NCI-H1092 treated with DMSO at 0.1 percent for 48 hours (cell line): ENCODE results near the gene ABI3BP.

Experiments used
- DNase-seq: peaks from one replicate; lab custom pipeline; 2025; lab: John Stamatoyannopoulos, UW

Gene ABI3BP

GRCh38 chr3:100831629-100832028 lies 161.6 kb downstream of the ABI3BP start:
- no peak for DNase-seq

- no peak for DNase-seq
Observed at GRCh38 chr3:100830931-100831330, 162.3 kb downstream of the ABI3BP start.

GRCh38 chr3:100825574-100825973 lies 167.6 kb downstream of the ABI3BP start:
- DNase-seq, result no peak

- DNase-seq, result no peak
Observed at GRCh38 chr3:100815583-100815982, 177.6 kb downstream of the ABI3BP start.

GRCh38 chr3:100813828-100814227 lies 179.4 kb downstream of the ABI3BP start:
- no peak for DNase-seq

- DNase-seq, result no peak
Observed at GRCh38 chr3:100811779-100812507, 181.3 kb downstream of the ABI3BP start.

DNA sequence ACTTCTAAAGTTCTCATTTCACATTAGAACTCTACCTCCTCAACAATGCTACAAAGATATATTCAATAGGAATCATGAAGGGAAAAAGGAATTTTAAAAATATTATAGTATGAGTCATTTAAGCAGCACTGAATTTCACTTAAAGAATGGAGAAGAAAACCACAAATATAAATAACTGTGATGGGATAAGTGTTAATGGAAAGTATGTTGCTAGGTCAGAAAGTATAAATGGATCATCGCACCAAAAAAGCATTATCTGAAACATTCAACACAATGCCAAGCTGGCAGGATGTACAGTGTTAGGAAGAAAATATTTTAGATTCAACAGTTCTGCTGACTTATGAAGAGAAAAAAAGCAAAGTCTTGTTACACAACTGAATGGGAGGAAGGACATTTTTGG lies 182.6 kb downstream of the ABI3BP start:
- no peak for DNase-seq

GRCh38 chr3:100804631-100805030 lies 188.6 kb downstream of the ABI3BP start:
- no peak for DNase-seq

DNA sequence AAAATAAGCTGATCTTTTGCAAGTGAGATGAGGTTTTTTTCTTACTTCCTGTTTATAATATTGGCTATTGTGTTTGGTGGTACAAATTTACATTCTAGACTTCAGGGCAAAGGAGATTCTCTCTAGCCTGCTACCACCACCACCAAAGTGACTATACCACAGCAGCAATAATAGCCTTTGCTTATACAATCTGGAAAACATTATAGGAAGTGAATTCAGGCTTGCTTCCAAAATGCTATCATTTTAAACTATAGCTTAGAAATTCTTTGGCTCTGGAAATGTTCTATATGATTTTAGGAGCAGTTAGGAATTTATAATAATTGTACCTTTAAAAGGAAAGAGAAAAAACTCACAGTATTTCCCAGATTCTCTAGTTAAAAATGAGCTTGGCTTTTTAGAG lies 189.5 kb downstream of the ABI3BP start:
- no peak for DNase-seq

DNA sequence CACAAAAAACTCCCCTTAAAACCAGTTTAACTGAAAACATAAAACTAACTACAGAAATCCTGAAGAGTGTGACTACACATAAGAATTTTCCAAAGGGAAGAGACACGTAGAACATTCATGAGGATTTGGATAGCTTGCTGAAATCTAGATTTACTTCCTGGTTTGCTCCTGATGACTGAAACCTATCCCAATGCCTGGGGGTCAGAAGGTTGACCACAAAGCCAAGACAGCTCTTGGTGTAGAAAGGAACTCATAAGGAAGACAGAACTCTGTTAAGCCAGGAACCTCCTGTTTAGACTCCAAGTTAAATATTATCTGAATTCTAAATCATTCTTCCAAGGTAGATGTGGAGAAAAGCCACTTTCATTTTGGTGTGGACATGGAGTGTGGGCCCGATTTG lies 191.1 kb downstream of the ABI3BP start:
- DNase-seq, result no peak

GRCh38 chr3:100798012-100798411 lies 195.2 kb downstream of the ABI3BP start:
- DNase-seq, result no peak

GRCh38 chr3:100796556-100796955 lies 196.7 kb downstream of the ABI3BP start:
- no peak for DNase-seq

DNA sequence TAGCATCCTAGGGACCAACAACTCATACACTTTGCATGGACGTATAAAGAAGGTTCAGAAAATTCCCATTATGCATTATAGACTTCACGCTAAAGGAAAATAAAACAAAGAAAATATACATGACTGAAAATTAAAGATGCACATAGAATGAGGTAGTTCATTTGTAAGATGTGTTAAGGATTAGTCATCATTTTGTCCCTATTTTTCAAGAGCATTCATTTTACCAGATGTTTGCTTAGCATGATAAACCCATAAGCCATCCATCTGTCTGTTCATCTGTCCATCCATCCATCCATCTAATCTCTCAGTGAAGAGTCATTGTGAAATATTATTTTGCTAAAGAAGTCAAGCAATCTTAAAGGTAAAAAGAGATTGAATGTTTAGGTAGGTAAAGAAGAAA lies 203.6 kb downstream of the ABI3BP start:
- DNase-seq, result no peak

DNA sequence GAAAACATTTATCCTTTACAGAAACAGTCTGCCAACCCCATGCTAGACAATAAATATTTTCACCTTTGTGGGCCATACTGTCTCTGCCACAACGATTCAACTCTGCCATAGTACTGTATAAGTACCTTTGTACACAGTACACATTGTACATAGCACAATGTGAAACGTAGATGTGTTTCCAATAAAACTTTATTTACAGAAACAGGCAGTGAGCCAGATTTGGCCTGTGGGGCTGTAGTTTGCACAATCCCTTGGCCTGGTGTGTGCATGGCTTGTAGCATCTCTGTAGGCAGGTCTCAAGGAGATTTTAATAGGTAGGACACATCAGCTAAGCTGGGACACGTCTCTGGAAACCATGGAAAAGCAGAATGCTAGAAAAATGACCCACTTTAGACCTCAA lies 209.6 kb downstream of the ABI3BP start:
- no peak for DNase-seq

DNA sequence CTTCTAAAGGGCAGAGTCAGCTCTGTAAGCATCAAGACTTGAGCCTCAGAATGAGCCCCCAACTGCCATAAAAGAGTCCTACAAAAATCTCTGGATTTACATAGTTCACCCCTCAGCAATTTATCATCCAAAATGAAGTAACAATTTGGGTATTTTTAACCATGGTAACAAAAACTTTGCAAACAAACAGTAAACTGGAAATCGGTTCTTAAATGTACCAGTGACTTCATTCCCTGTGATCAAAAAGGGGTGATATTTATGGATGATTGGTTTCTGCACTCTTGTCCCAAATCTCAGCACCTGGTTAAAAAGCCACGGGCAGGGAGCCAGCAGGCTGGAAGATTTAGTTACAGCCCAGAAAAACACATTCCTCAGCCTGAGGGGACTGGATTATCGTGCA lies 210.3 kb downstream of the ABI3BP start:
- no peak for DNase-seq

- DNase-seq, result no peak
Observed at GRCh38 chr3:100782348-100782747, 210.9 kb downstream of the ABI3BP start.

- no peak for DNase-seq
Observed at GRCh38 chr3:100781301-100781700, 211.9 kb downstream of the ABI3BP start.

DNA sequence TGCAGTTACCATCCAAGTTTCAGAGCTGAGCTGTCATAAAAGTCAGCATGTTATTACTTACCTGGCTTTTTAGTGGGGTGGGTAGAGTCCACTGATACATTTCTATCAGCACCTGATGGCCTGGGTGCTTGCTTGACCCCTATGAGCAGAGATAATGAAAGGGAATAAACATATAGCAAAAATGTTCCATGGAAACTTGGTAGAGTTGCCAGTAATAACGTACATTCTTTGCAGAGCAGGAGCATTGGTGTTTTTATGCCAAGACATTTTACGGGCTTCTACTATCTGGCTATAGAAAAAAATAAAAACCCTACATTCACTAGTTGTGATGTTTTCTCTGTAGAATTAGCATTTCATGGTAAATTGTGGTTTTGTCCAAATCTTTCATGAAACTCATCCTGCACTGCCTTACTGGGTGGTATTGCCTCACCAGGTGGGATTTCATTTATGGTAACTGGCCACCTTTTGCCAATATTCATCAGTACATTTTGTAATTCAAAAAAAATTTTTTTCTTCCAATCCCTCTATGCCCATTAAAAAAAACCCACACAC lies 213.1 kb downstream of the ABI3BP start:
- DNase-seq, result no peak

DNA sequence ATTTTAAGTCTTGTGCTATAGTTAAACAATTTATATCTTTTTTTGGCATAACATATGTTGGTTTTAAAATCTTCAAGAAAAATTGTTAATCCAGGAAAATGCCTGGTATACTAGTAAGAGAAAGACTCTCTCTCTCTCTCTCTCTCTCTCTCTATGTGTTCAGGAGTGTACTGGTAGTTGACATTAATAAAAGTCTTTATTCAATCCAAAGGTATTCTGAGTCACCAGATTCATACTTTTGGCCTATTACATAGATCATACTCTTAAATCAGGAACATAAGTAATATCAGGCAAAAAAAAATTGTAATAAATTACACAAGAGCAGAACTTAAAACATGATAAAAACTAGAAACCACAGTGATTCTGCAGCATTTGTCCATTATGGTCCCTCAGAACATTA lies 213.7 kb downstream of the ABI3BP start:
- DNase-seq, result no peak

- no peak for DNase-seq
Observed at GRCh38 chr3:100777271-100777670, 215.9 kb downstream of the ABI3BP start.

GRCh38 chr3:100776746-100777145 lies 216.5 kb downstream of the ABI3BP start:
- no peak for DNase-seq

DNA sequence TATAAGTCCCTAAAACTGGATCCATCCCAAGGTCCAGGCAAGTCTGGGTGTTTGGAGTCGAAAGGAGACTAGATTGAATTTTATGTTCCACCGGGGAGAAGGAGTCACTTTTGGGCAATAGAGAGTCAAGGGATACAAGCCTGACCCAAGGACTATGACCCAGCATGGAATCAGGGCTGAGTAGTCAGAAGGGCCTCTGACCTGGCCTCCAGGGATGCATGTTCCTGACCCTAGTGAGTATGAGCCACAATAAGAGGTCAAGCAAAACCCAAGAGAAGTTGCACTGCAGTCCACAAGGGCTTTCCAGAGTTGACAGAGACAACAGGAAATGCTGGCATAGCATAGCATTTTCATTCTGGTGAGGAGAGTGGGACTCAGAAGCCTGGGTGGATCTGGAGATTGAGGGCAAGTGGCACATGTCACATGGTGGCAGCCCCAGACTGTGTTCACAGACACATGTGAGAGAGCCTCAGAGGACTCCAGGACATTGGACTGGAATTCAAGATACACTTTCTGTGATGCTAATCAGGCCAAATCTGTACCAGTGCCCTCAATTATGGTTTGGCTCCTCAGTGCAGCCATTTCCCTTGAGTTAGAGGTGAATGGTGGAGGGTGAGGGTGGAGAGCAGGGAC lies 217.0 kb downstream of the ABI3BP start:
- DNase-seq, result no peak

- DNase-seq, result no peak
Observed at GRCh38 chr3:100775669-100776068, 217.6 kb downstream of the ABI3BP start.

- DNase-seq, result no peak
Observed at GRCh38 chr3:100775226-100775625, 218.0 kb downstream of the ABI3BP start.
